ENCODE results near the gene SH2D3C. TPM values are rescaled to one million over a fixed set of nuclear protein-coding genes. Genes with fewer than 3 reads are reported as not detected.

SH2D3C gene
- total RNA-seq, 1 donor from 2014 or later = 137 TPM

DNA sequence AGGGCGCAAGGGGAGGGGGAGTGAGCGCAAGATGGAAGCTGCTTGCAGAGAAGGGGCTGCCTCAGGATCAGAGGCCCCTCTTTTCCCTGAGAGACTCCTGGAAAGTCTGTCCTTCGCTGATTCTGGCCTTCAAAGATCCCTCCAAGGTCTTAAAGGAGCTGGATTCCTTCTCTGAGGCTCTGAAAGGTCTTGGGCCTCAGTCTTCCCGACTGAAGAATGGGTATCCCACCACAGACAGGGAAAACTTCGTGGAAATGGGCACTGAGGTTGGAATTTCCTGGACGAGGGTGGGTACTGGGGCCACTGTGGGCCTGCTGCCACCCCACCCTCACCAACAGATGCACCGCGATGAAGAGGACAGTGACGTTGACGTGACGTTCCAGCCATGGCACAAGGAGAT lies 66.1 kb downstream of the SH2D3C start:
- Mint-ChIP-seq H3K9me3 (ENCODE audit: unreplicated experiment) (no peaks in the 10 kb centered on the region), H3K27me3 (ENCODE audit: unreplicated experiment) (peaks cover 18% of the 10 kb centered on the region), H3K4me3 (ENCODE audit: unreplicated experiment) (no peak overlapping the region), H3K27ac (ENCODE audit: unreplicated experiment) (no peak overlapping the region), H3K36me3 (ENCODE audit: low read depth, unreplicated experiment) (no peaks in the 10 kb centered on the region), H3K4me1 (ENCODE audit: unreplicated experiment) (peaks cover 9% of the 10 kb centered on the region)
- TF ChIP-seq, protein P1, sequence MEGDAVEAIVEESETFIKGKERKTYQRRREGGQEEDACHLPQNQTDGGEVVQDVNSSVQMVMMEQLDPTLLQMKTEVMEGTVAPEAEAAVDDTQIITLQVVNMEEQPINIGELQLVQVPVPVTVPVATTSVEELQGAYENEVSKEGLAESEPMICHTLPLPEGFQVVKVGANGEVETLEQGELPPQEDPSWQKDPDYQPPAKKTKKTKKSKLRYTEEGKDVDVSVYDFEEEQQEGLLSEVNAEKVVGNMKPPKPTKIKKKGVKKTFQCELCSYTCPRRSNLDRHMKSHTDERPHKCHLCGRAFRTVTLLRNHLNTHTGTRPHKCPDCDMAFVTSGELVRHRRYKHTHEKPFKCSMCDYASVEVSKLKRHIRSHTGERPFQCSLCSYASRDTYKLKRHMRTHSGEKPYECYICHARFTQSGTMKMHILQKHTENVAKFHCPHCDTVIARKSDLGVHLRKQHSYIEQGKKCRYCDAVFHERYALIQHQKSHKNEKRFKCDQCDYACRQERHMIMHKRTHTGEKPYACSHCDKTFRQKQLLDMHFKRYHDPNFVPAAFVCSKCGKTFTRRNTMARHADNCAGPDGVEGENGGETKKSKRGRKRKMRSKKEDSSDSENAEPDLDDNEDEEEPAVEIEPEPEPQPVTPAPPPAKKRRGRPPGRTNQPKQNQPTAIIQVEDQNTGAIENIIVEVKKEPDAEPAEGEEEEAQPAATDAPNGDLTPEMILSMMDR (IDR thresholded peaks at IDR 0.05; ENCODE audit: unreplicated experiment) = no peak
- no peak for DNase-seq (ENCODE audit: low spot score)

GRCh38 chr9:127711831-127712274 lies 66.6 kb downstream of the SH2D3C start:
- Mint-ChIP-seq H3K36me3 (ENCODE audit: low read depth, unreplicated experiment) (no peaks in the 10 kb centered on the region), H3K9me3 (ENCODE audit: unreplicated experiment) (no peaks in the 10 kb centered on the region), H3K27ac (ENCODE audit: unreplicated experiment) (no peak overlapping the region), H3K4me1 (ENCODE audit: unreplicated experiment) (peaks cover 15% of the 10 kb centered on the region), H3K27me3 (ENCODE audit: unreplicated experiment) (peaks cover 18% of the 10 kb centered on the region), H3K4me3 (ENCODE audit: unreplicated experiment) (no peak overlapping the region)
- TF ChIP-seq, protein P1 (IDR thresholded peaks at IDR 0.05; ENCODE audit: unreplicated experiment) = no peak
- DNase-seq (ENCODE audit: low spot score) = no peak

DNA sequence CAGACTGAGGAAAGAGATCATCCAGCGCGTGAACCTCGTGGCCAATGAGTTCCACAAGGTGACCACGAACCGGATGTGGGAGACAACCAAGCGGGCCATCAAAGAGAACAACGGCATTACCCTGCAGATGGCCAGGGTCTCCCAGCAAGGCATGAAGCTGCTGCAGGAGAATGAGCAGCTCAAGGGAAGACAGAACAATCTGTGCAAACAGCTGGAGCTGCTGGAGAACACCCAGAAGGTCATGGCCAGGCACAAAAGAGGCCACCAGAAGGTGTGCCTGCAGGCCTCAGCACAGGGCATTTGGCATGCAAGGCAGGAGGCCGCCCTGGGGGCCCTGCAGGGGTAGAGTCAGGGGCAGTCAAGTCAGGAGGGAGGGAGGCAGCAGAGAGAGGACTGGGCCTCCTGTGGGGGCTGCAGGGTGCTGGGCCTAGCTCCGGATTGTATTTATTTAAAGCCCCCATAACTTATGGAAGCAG lies 67.2 kb downstream of the SH2D3C start:
- TF ChIP-seq, protein P1 (IDR thresholded peaks at IDR 0.05; ENCODE audit: unreplicated experiment) = no peak
- no peak overlapping the region for H3K4me3 Mint-ChIP-seq (ENCODE audit: unreplicated experiment)
- H3K4me1 Mint-ChIP-seq (ENCODE audit: unreplicated experiment) = peaks cover 16% of the 10 kb centered on the region
- DNase-seq (ENCODE audit: low spot score) = no peak
- no peaks in the 10 kb centered on the region for H3K36me3 Mint-ChIP-seq (ENCODE audit: low read depth, unreplicated experiment)
- no peaks in the 10 kb centered on the region for H3K9me3 Mint-ChIP-seq (ENCODE audit: unreplicated experiment)
- H3K27me3 Mint-ChIP-seq (ENCODE audit: unreplicated experiment) = peaks cover 18% of the 10 kb centered on the region
- no peak overlapping the region for H3K27ac Mint-ChIP-seq (ENCODE audit: unreplicated experiment)

DNA sequence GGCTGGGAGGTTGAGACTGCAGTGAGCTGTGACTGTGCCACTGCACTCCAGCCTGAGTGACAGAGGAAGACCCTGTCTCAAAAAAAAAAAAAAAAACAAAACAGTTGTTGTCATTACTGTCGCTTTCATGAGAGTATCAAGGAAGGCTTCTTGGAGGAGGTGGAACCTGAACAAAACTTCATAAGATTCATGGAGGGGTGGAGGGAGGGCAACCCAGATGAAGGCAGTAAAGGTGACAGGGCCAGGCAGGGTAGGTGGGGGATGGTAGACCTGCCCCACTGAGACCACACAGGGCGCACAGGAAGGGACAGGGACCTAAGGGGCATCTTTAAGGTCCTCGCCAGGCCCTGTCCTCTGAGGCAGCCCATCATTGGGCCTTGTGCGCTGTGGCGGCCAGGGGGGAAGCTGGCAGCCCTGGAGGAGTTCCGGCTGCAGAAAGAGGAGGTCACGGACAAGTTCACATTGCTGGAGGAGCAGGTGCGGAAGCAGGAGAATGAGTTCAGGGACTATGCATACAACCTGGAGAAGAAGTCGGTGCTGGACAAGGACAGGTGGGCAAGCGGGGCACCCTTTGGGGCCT lies 68.2 kb downstream of the SH2D3C start:
- no peak overlapping the region for H3K27ac Mint-ChIP-seq (ENCODE audit: unreplicated experiment)
- peaks cover 18% of the 10 kb centered on the region for H3K27me3 Mint-ChIP-seq (ENCODE audit: unreplicated experiment)
- H3K36me3 Mint-ChIP-seq (ENCODE audit: low read depth, unreplicated experiment) = no peaks in the 10 kb centered on the region
- TF ChIP-seq, protein P1 (IDR thresholded peaks at IDR 0.05; ENCODE audit: unreplicated experiment) = no peak
- H3K4me1 Mint-ChIP-seq (ENCODE audit: unreplicated experiment) = peaks cover 19% of the 10 kb centered on the region
- H3K4me3 Mint-ChIP-seq (ENCODE audit: unreplicated experiment) = no peak overlapping the region
- DNase-seq (ENCODE audit: low spot score) = no peak
- H3K9me3 Mint-ChIP-seq (ENCODE audit: unreplicated experiment) = no peaks in the 10 kb centered on the region

DNA sequence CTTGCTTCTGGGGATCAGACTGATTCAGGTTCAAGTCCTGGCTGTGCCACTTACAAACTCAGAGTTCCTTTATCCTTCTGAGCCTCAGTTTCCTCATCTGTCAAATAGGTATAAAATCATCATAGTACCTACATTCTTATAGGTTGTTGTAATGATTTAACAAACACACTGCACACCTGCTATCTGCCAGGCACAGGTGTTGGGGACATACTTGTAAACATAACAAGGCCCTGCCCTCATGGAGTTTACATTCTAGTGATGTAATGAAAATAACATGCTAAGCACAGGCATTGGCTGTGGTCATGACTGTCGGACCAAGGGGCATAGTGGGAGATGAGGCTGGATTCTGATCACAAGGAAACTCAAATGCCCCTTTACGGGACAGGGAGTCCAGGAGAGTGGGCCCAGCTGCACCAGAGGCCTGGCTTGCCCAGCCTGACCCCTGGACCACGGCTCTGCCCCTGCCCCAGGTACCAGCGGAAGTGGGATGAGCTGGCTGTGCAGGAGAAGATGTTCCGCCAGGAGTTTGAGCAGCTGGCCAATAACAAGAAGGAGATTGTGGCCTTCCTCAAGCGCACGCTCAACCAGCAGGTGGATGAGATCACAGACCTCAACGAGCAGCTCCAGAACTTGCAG lies 69.4 kb downstream of the SH2D3C start:
- TF ChIP-seq, protein P1 (IDR thresholded peaks at IDR 0.05; ENCODE audit: unreplicated experiment) = no peak
- Mint-ChIP-seq H3K9me3 (ENCODE audit: unreplicated experiment) (no peaks in the 10 kb centered on the region), H3K4me1 (ENCODE audit: unreplicated experiment) (peaks cover 19% of the 10 kb centered on the region), H3K27ac (ENCODE audit: unreplicated experiment) (no peak overlapping the region), H3K36me3 (ENCODE audit: low read depth, unreplicated experiment) (no peaks in the 10 kb centered on the region), H3K4me3 (ENCODE audit: unreplicated experiment) (peak overlapping the region; percentile 58), H3K27me3 (ENCODE audit: unreplicated experiment) (peaks cover 16% of the 10 kb centered on the region)
- no peak for DNase-seq (ENCODE audit: low spot score)
